H1 (cell line): ENCODE results near the gene DDB1. TPM values are rescaled to one million over a fixed set of nuclear protein-coding genes. Genes with fewer than 3 reads are reported as not detected.

Experiments used
- ASH2L ChIP-seq: fragments of 200-600, 300-600 bp; sonication (generic); IDR thresholded peaks from one replicate; pipeline ENCODE4 v1.7.1; 2017; ENCODE audit warnings: low read length
- CBX5 ChIP-seq: fragments of 300-800, 300-1000 bp; sonication (generic); IDR thresholded peaks from 2 replicates; pipeline ENCODE4 v1.7.1; 2016; ENCODE audit warnings: antibody characterized with exemption, low read length, low read depth
- CREB1 ChIP-seq: IDR thresholded peaks from 2 replicates; pipeline ENCODE4 v1.6.1; 2012; ENCODE audit warnings: inconsistent platforms
- CTBP2 ChIP-seq: IDR thresholded peaks from 2 replicates; pipeline ENCODE4 v1.7.0; 2011; ENCODE audit warnings: borderline replicate concordance, mild to moderate bottlenecking, moderate library complexity, mixed read lengths, low read length; ENCODE audit not compliant: insufficient read depth, insufficient read length
- EGR1 ChIP-seq: IDR thresholded peaks from 2 replicates; pipeline ENCODE4 v1.6.1; 2011; ENCODE audit warnings: low read depth, low read length, borderline replicate concordance
- GTF2F1 ChIP-seq: IDR thresholded peaks from 2 replicates; pipeline ENCODE4 v1.6.1; 2012; ENCODE audit warnings: low read depth, low read length, improper control_type of control experiment, borderline replicate concordance
- HDAC2 ChIP-seq, 2 experiments: fragments of 300-600 bp in 1 of 2; sonication (generic) in 1 of 2; IDR thresholded peaks; 2 replicates each; pipeline ENCODE4 v1.6.1; 2011 to 2012; ENCODE audit warnings: low read depth in 2 of 2, low read length in 2 of 2, mild to moderate bottlenecking in 2 of 2, moderate library complexity in 2 of 2, borderline replicate concordance in 1 of 2, inconsistent platforms in 1 of 2
- JUND ChIP-seq: IDR thresholded peaks from 2 replicates; pipeline ENCODE4 v1.6.1; 2011; ENCODE audit warnings: mild to moderate bottlenecking, improper control_type of control experiment, low read length
- MAFK ChIP-seq: IDR thresholded peaks from 2 replicates; pipeline ENCODE4 v1.6.1; 2012; ENCODE audit warnings: low read depth, mild to moderate bottlenecking, improper control_type of control experiment, low read length
- MAX ChIP-seq: IDR thresholded peaks from 2 replicates; pipeline ENCODE4 v1.6.1; 2012; ENCODE audit warnings: inconsistent platforms
- NANOG ChIP-seq: IDR thresholded peaks from 2 replicates; pipeline ENCODE4 v1.6.1; 2011; ENCODE audit warnings: low read length, low read depth, mild to moderate bottlenecking, inconsistent platforms; ENCODE audit not compliant: insufficient read depth, poor library complexity, severe bottlenecking
- POLR2AphosphoS5 ChIP-seq: IDR thresholded peaks from 2 replicates; pipeline ENCODE4 v1.6.1; 2011; ENCODE audit warnings: low read depth, low read length
- RAD21 ChIP-seq, 2 experiments: IDR thresholded peaks in 1 of 2; conservative IDR thresholded peaks in 1 of 2; 2 replicates each; pipeline ENCODE4 v1.6.1; 2011; ENCODE audit warnings: low read depth in 2 of 2, low read length in 2 of 2, improper control_type of control experiment in 1 of 2, inconsistent platforms in 1 of 2, mild to moderate bottlenecking in 1 of 2, moderate library complexity in 1 of 2
- SIN3A ChIP-seq, 2 experiments: IDR thresholded peaks in 1 of 2; conservative IDR thresholded peaks in 1 of 2; 2 replicates each; pipeline ENCODE4 v1.6.1; 2011 to 2012; ENCODE audit warnings: low read length in 2 of 2, improper control_type of control experiment in 1 of 2, low read depth in 1 of 2, mild to moderate bottlenecking in 1 of 2
- SP1 ChIP-seq: IDR thresholded peaks from 2 replicates; pipeline ENCODE4 v1.6.1; 2011; ENCODE audit warnings: low read depth, low read length
- SP2 ChIP-seq: IDR thresholded peaks from 2 replicates; pipeline ENCODE4 v1.6.1; 2012; ENCODE audit warnings: mild to moderate bottlenecking, low read length, inconsistent platforms
- TAF7 ChIP-seq: optimal IDR thresholded peaks from 2 replicates; pipeline ENCODE3; 2011; ENCODE audit warnings: low read depth, mild to moderate bottlenecking, inconsistent platforms, low read length, moderate library complexity, borderline replicate concordance
- TCF12 ChIP-seq: IDR thresholded peaks from 2 replicates; pipeline ENCODE4 v1.6.1; 2011; ENCODE audit warnings: low read depth, mild to moderate bottlenecking, low read length
- ZNF274 ChIP-seq: IDR thresholded peaks from 2 replicates; pipeline ENCODE4 v1.7.0; 2012; ENCODE audit warnings: low read length, borderline replicate concordance; ENCODE audit errors: extremely low read depth
- polyA plus RNA-seq, 7 experiments: library from polyadenylated mRNA; depleted of rRNA in 3 of 7; stranded (reverse) in 5 of 7; unstranded in 2 of 7; fragments of >200 nt in 5 of 7; fragments of 200-250 nt in 2 of 7; gene quantifications; 1 replicate in 5 of 7; 2 replicates in 1 of 7; 4 replicates in 1 of 7; pipeline versions ENCODE4 v1.2.1 to v1.2.3, GENCODE V29; 2011 to 2013; ENCODE audit warnings: missing spikeins in 2 of 7, mixed read lengths in 2 of 7
- total RNA-seq: library from RNA; stranded (reverse); fragmentation: NEBNext Ultra II Directional; extraction: Animal tissue kit (Norgen Biotek cat#: 25700); gene quantifications from 2 replicates; pipeline ENCODE4 v1.2.1, GENCODE V29; 2021

The DDB1 gene
- total and polyA plus RNA-seq, 2 of the 8 experiments (the other 6 are each of a cell fraction or from before 2014, with no cell fraction given): 275 to 306 TPM

- TF ChIP-seq ASH2L (peak; percentile 85), MAX (peak; percentile 86), ZNF274 (no peak), CBX5 (no peak), RAD21 (IDR thresholded peaks at IDR 0.05 in 1 of 2, conservative IDR thresholded peaks at IDR 0.05 in 1 of 2; ENCODE audit: low read depth in 2 of 2, low read length in 2 of 2) (no peak), SP1 (peak; percentile 15; the same call in 1 of the 2 replicates), TAF7 (peak; percentile 47), MAFK (no peak), POLR2AphosphoS5 (peak; percentile 91), CREB1 (peak; percentile 67), CTBP2 (no peak), HDAC2 (IDR thresholded peaks at IDR 0.05; ENCODE audit: borderline replicate concordance in 1 of 2, low read depth in 2 of 2, low read length in 2 of 2) (peak in 1 of 2 experiments; percentile 58; a peak in 1 of 4 replicates), SP2 (peak; percentile 61; the same call in 1 of the 2 replicates), NANOG (no peak), TCF12 (peak; percentile 82; the same call in 1 of the 2 replicates), EGR1 (peak; percentile 29; the same call in 1 of the 2 replicates), GTF2F1 (peak; percentile 30; the same call in 1 of the 2 replicates), SIN3A (conservative IDR thresholded peaks at IDR 0.05 in 1 of 2, IDR thresholded peaks at IDR 0.05 in 1 of 2; ENCODE audit: low read depth in 1 of 2, low read length in 2 of 2) (peak; percentile 80 to 83), JUND (0 out of 2 replicates have a peak, but pooled peaks have one; percentile 7)
Observed at GRCh38 chr11:61332797-61333549, at the start of gene DDB1, which contains the start of gene TKFC (continued).
